CD4-positive, alpha-beta T cell treated with Interleukin-2 at 100 ng/mL for 4 hours (primary cell): Measurements from ENCODE around the gene OAF.

ENCODE experiments used
- DNase-seq: peaks from one replicate; pipeline ENCODE4 v3.0.0-alpha.2; 2020; ENCODE audit warnings: low spot score

OAF gene

GRCh38 chr11:120223793-120224192 lies 13.0 kb downstream of the OAF start:
- no peak for DNase-seq

DNA sequence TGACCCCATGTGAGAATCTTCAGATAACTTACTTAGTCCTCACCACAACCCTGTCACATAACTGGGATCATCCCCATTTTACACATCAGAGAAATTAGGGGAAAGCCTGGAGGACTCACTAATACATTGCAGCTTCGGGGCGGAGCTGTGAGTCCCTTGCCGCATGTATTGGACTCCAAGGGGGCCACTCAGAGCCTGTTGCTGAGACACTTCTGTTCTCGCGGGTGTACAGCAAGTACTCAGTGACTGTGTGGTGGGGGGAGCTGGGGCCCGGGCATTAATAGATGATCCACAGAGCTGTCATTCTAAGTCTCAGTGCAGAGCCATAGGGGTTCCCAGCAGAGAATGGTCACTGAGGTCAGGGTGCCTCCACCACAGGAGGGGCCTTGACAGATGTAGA lies 13.5 kb downstream of the OAF start:
- DNase-seq, result no peak

GRCh38 chr11:120224972-120225909 lies 14.4 kb downstream of the OAF start:
- no peak for DNase-seq

GRCh38 chr11:120226242-120226641 lies 15.4 kb downstream of the OAF start:
- no peak for DNase-seq

DNA sequence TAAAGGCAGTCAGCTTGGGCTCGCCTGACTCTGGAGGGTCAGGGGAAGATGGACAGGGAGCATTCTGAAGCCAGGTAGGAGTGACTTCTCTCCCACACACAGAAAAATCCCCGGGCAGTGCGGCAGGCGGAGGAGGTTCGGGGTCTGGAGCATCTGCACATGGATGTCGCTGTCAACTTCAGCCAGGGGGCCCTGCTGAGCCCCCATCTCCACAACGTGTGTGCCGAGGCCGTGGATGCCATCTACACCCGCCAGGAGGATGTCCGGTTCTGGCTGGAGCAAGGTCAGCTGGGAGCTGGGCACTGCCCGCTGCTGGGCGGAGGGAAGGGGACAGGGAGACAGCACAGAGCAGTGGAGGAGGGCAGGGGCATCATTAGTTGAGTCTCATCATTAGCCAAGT lies 15.9 kb downstream of the OAF start:
- no peak for DNase-seq

- DNase-seq, result no peak
Observed at GRCh38 chr11:120227228-120227852, 16.5 kb downstream of the OAF start.

GRCh38 chr11:120228794-120229384 lies 18.1 kb downstream of the OAF start:
- no peak for DNase-seq

GRCh38 chr11:120229451-120230424 lies 18.9 kb downstream of the OAF start:
- peak; percentile 6 for DNase-seq

DNA sequence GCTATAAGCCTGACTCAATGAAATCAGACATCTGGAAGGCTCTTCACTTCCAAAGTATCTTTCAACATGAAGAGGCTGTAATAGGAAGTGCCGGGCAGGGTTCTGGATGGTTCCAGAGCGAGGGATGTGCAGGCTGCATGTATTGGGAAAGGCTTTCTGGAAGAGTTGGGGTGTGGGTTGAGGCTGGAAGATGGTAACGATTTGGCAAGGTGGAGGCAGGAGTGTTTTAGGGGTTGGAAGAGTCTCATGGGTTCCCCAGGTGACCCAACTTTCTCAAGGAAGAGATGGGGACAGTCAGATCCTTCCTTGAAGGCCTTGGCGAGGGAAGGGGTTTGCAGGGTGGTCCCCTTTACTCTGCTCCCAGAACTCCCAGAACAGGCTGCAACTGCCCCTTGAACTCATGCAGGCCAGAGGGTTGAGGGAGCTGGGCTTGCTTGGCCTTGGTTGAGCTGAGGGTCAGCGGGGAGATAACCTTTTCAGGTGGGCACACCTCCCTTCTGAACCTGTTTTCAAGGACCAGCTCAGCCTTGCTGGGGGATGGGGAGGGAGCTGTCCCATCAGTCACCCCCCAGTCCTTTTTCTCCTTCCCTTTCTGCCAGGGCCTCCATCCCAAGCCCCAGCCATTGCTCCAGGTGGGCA lies 19.7 kb downstream of the OAF start:
- DNase-seq, result no peak

- no peak for DNase-seq
Observed at GRCh38 chr11:120231963-120232362, 21.1 kb downstream of the OAF start.

GRCh38 chr11:120233207-120233803 lies 22.5 kb downstream of the OAF start:
- no peak for DNase-seq

DNA sequence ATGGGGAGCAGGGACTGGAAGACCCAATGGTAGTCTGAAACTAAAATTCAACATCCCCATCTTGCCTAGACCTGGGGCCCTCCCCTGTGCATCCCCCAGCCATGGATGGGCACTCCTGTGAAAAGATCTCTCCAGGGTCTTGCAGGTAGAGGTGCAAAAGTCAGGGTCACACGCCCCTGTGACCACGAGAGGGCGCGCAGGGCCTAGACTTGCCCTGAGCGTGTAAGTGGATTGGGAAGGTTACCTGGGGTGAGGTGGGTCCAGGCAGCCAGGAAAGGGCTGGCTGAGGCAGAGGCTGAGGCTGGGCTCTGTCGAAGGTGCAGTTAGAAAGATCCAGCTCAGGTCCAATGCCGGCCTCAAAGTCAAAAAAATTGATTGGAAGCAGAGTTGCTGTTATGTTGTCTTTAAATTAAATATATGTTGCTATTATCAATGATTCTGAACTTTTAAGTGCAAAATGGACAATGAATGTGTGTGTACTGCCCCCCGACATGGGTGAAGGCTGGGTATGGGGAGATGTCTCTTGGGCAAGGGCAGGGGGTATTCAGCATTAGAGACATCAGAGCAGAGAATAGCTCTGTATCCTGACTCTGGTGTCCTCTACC lies 24.3 kb downstream of the OAF start:
- DNase-seq, result peak; percentile 17

GRCh38 chr11:120236169-120237107 lies 25.6 kb downstream of the OAF start:
- DNase-seq, result no peak

GRCh38 chr11:120238968-120239620 lies 28.3 kb downstream of the OAF start:
- DNase-seq, result no peak

GRCh38 chr11:120239713-120240640 lies 29.1 kb downstream of the OAF start, which contains the start of gene POU2F3:
Gene POU2F3, plus strand, starts transcription at chr11:120240140. Its CDS starts 204 bp downstream, at chr11:120240344.
- no peak for DNase-seq

- no peak for DNase-seq
Observed at GRCh38 chr11:120240866-120241265, 30.0 kb downstream of the OAF start.

DNA sequence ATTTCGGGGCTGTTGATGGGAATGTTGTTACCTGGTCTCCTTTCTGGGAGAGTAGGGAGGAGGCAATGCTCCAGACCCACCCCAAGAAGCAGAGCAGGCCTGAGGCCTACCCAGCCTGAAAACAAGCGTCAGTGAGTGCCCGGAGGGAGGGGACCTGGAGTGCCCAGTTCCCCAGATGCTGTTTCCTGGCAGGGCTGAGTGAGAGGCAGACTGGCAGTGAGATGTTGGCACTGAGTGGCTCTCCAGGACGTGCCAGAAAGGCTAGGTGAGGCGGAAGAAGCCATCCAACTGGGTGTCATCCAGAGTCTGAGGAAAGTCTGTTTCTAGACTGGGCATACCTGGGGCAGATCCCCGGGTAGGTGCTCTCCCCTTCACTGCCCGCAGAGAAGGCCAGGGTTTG lies 30.4 kb downstream of the OAF start:
- no peak for DNase-seq

DNA sequence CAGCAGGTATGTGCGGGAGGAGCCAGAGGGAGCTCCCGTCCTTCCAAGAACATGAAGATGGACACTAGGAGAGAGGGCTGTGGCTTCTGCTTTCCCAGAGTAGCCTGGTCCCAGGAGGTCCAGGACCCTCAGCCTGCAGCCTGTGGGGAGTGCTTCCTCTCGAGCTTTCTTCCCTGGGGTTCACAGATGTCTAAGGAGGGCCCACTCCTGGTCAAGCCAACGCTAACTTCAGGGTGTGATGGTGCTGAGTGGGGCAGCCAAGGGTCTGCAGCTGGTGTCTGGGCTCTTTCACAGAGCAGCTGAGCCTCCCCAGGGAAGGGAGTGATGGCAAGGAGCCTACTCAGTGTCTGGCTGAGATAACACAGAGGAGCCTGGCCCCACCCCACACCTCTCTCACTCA lies 32.4 kb downstream of the OAF start:
- no peak for DNase-seq
